ENCODE data around the gene ABI3.

ABI3 gene

DNA sequence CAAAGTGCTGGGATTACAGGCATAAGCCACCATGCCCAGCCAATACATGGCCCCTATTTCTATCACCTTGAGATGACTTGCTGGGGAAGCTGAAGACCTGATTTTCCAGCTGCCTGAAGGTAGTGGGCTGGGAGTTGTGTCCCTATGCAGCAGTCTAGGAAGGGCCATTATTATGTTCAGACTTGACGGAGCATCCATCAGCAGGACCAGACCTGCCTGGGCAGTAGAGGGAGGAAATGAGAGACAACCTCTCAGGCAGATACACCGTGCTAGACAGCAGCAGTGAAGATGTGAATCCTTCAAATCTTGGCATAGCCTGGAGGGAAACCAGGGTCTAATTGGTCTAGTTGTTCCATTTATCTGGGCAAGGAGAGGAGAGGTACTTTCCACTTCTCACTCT, 55.7 kb downstream of the ABI3 start:
- H4K20me1 ChIP-seq (ENCODE audit: insufficient read depth, low read length) = no peaks in the 10 kb centered on the region
- H3K4me1 ChIP-seq (ENCODE audit: low read length) = no peaks in the 10 kb centered on the region
- H3K27me3 ChIP-seq (ENCODE audit: low read depth, low read length) = no peaks in the 10 kb centered on the region
- no peaks in the 10 kb centered on the region for H3K9me3 ChIP-seq (ENCODE audit: insufficient read depth, low read length)
- no peak overlapping the region for H3K4me2 ChIP-seq (ENCODE audit: low read length)
- TF ChIP-seq EZH2phosphoT487 (IDR thresholded peaks at IDR 0.05; ENCODE audit: low read depth) = no peak
- TF ChIP-seq, protein P1, sequence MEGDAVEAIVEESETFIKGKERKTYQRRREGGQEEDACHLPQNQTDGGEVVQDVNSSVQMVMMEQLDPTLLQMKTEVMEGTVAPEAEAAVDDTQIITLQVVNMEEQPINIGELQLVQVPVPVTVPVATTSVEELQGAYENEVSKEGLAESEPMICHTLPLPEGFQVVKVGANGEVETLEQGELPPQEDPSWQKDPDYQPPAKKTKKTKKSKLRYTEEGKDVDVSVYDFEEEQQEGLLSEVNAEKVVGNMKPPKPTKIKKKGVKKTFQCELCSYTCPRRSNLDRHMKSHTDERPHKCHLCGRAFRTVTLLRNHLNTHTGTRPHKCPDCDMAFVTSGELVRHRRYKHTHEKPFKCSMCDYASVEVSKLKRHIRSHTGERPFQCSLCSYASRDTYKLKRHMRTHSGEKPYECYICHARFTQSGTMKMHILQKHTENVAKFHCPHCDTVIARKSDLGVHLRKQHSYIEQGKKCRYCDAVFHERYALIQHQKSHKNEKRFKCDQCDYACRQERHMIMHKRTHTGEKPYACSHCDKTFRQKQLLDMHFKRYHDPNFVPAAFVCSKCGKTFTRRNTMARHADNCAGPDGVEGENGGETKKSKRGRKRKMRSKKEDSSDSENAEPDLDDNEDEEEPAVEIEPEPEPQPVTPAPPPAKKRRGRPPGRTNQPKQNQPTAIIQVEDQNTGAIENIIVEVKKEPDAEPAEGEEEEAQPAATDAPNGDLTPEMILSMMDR (IDR thresholded peaks at IDR 0.05; ENCODE audit: low read depth, low read length) = no peak
- no peak overlapping the region for H3K27ac ChIP-seq (ENCODE audit: low read length)
- no peaks in the 10 kb centered on the region for H3K36me3 ChIP-seq (replicated peaks; ENCODE audit: low read depth, low read length)
- no peak overlapping the region for H3K9ac ChIP-seq (ENCODE audit: low read length)
- no peak overlapping the region for H3K4me3 ChIP-seq (ENCODE audit: low read length)
- no peaks in the 10 kb centered on the region for H3K79me2 ChIP-seq (ENCODE audit: low read length)
- no peak overlapping the region for H2AFZ ChIP-seq (ENCODE audit: low read depth, low read length)

DNA sequence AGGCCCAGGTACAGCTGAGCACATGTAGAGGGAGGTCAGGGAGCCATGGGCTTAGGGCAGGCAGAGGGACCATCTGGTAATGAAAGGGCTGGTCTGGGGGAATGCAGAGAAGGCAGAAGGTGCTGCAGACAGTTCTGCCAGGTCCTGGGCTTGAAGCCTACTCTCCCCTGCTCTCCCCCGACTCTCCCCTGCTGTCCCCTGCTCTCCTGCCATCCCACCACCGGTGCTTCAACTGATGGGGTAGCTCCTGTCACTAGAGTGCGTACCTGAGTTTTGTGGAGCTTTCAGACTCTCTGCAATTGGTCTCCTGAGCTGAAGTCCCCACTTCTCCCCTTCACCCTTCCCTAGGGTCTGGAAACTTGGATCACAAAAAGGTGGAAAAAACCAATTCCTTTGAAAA, 57.4 kb downstream of the ABI3 start:
- H2AFZ ChIP-seq (ENCODE audit: low read depth, low read length) = no peak overlapping the region
- H3K36me3 ChIP-seq (replicated peaks; ENCODE audit: low read depth, low read length) = no peaks in the 10 kb centered on the region
- no peaks in the 10 kb centered on the region for H3K79me2 ChIP-seq (ENCODE audit: low read length)
- no peaks in the 10 kb centered on the region for H3K4me1 ChIP-seq (ENCODE audit: low read length)
- H3K27me3 ChIP-seq (ENCODE audit: low read depth, low read length) = no peaks in the 10 kb centered on the region
- no peak overlapping the region for H3K27ac ChIP-seq (ENCODE audit: low read length)
- no peak overlapping the region for H3K4me3 ChIP-seq (ENCODE audit: low read length)
- no peak overlapping the region for H3K9ac ChIP-seq (ENCODE audit: low read length)
- H3K4me2 ChIP-seq (ENCODE audit: low read length) = no peak overlapping the region
- no peaks in the 10 kb centered on the region for H3K9me3 ChIP-seq (ENCODE audit: insufficient read depth, low read length)
- TF ChIP-seq, protein P1 (IDR thresholded peaks at IDR 0.05; ENCODE audit: low read depth, low read length) = no peak
- TF ChIP-seq EZH2phosphoT487 (IDR thresholded peaks at IDR 0.05; ENCODE audit: low read depth) = no peak
- no peaks in the 10 kb centered on the region for H4K20me1 ChIP-seq (ENCODE audit: insufficient read depth, low read length)

DNA sequence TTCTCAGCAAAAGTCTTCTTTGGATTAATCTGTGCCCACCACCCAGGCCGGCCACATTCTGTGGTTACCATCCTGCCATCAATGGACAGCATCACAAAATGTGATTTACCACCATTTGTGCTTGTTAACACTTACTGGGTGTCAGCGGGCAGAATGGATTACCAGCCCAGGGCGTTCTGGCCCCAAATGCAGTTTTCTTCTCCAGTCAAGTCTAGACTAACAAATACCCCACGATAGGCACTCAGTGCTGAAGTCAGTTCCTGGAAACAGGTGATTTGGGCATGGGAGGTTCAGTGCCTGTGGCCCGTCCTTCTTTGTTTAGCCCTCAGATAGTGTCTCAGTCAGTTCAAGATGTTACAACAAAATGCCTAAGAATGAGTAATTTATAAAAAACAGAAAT, 58.8 kb downstream of the ABI3 start:
- Histone ChIP-seq H3K4me3 (ENCODE audit: low read length) (no peak overlapping the region), H3K4me1 (ENCODE audit: low read length) (no peaks in the 10 kb centered on the region), H2AFZ (ENCODE audit: low read depth, low read length) (no peak overlapping the region), H3K9ac (ENCODE audit: low read length) (no peak overlapping the region), H3K79me2 (ENCODE audit: low read length) (no peaks in the 10 kb centered on the region), H3K9me3 (ENCODE audit: insufficient read depth, low read length) (no peaks in the 10 kb centered on the region), H3K36me3 (replicated peaks; ENCODE audit: low read depth, low read length) (no peaks in the 10 kb centered on the region), H4K20me1 (ENCODE audit: insufficient read depth, low read length) (no peaks in the 10 kb centered on the region), H3K27ac (ENCODE audit: low read length) (no peak overlapping the region), H3K4me2 (ENCODE audit: low read length) (no peak overlapping the region), H3K27me3 (ENCODE audit: low read depth, low read length) (no peaks in the 10 kb centered on the region)
- TF ChIP-seq, protein P1 (IDR thresholded peaks at IDR 0.05; ENCODE audit: low read depth, low read length) = no peak
- no peak for TF ChIP-seq EZH2phosphoT487 (IDR thresholded peaks at IDR 0.05; ENCODE audit: low read depth)
